ENCODE results near the gene CCR7.

CCR7 gene

DNA sequence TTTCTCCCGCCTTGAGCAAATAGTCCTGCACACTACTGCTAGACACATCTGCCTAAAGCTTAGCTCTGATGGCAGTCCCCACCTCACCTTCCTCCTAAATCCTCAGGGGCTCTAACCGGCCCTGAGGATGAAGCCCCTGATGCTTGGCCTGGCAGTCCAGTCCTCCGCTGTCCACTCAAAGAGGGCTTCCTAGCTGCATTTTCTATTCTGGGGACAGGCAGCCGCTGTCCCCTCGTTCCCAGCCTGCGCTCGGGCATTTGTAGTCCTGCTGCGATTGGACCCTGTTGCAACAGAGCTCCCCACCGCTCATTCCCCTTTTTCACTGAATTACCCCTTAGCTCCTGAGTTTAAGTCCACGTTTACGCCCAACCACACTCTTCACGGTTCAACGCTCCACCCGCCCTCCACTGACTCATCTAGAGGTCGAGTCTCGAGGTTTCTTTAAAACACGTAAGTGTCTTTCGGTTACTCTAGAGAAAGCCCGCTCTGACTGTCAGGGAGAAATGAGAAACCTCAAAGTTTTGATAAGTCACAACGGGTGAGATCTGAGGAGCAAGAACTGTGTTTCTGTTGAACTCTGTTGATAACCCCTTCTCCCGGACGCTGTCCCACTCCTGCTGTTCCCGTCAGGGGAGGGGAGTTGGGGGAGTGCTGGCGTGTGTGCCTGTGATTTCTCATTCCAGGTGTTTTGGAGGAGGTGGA, 4.5 kb downstream of the CCR7 start:
- no peak for DNase-seq

DNA sequence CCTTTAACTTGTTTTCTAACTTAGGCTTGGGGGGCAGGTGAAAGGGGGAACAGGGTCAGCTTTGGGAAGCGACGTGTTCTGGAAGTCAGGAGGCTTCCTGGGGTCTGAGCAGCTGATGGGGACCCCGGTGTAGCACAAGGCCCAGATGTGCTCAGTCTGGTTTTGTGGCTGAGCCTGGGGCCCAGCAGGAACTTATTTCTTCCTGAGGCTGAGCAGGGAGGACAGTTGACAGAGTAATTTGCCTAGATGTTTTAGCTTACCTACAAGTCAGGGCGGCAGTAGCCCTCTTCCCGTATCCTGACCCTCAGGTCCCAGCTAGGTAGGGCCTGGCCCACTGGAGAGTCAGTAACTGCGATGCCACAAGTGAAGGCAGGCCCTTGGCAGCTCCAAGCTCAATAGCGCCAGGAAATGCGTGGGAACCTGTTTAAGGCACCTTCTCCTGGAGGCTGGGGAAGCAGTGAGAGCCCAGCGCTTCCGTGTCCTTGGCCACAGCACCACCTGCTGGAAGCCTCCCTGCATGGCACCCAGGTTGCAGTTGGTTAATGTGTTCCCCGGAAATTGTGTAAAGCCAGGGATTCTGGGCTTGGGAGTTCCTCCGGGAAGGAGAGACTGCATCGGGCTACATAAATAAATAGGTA, 5.2 kb downstream of the CCR7 start:
- DNase-seq = peak; percentile 86

DNA sequence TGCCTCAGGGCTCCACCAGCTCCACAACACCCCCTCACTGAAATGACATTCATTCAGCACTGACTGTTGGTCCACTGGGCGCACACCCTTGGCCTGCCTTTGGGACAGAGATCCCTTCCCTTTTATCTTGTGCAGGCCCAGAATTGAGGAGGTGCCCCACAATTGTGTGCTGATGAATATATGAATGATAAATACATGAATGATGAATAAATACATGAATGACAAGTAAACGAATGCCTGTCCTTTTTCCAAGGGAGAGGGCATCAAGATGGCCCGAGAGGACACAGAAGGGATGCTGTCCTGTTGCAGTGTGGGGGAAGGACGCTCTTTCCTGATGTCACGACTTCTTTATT, 5.7 kb downstream of the CCR7 start:
- no peak for DNase-seq

DNA sequence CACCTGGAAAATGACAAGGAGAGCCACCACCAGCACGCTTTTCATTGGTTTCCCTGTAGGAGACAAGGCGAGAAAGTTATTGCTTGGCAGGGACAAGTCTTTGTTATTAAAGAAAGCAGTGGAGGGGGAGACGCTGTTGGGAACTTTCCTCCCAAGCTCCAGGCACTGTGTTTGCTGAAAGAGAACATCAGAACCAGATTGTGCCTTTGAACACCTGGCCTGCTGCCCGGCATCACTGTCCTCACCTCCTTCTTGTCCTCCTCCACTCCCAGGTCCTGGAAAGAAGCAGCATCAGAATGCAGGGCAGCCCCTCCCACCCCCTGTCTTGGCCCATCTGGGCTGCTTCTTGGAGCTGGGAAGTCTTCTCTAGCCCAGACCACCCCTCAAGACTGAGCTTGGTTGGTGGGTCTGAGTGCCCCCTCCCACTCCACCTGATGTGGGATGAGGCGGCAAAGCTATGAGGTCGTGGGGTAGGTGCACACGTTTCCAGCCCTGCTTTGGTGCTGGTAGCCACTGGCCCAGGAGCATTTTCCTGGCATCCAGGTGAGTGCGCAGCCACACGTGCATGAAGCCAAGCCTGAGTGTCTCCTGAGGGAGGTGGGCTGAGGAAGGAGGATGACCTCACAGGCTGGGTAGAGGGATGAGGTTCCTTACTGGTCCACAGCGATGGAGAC, 6.2 kb downstream of the CCR7 start:
- DNase-seq = no peak

DNA sequence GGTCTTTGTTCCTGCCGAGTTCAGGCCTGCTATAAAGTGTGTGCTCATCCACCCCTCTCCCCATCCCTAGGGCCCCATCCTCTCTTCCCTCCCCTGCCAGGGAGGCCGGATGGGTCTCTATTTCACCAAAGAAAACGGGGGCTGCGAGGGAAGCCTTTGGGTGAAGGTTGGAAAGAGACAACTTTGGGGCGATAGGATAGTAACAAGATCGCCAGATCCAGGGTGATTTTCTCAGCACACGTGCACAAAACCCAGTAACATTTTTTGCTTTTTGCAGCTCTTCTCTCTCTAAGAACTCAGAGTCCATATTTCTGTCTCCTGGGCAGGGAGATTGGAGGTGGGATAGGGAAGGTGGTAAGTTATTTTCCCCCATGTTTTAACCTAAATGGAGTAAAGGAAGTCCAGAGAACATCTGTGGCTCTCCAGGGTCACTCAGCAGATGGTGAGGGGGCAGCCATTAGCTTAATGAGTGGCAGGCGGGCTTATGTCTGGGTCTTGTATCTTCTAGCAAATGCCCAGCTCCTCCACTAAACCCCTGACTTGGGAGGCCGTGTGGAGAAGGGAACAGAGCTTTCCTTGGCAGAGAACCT, 6.9 kb downstream of the CCR7 start:
- DNase-seq = no peak

DNA sequence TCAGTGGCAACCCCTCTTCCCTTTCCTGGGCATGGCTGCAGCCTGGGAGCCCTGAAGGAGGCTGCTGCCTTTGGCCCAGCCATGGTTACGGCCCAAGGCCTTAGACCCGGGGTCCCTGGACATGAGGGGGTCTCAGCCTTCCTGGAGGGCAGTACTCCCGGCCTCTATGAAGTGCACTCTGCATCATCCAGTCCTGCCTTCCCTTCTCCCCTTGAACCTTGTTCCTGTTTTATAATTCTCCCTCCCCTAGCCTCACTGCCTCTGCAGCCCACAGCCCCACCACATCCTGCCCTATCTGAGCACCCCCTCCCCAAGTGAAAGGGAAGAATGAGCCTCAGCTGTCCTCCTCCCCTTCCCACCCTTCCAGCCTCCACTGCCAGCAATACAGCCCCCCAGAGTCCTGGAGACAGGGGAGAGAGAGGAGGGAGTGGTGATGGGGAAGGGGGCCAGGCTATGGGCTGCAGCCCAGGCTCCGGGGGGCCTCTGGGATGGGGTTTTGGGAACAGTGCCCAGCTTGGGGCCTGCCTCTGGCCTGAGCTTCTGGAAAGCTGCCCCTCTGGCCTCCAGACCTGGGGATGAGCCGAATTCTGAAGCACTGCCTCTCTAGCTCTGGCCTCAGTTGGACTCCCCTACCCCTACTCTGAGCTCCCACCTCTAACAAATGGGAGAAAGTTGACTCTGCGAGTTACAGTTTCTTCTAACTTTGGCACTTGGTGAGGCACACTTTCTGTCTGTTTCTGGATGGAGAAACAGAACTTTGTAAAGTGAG, 7.6 kb downstream of the CCR7 start:
- no peak for DNase-seq

DNA sequence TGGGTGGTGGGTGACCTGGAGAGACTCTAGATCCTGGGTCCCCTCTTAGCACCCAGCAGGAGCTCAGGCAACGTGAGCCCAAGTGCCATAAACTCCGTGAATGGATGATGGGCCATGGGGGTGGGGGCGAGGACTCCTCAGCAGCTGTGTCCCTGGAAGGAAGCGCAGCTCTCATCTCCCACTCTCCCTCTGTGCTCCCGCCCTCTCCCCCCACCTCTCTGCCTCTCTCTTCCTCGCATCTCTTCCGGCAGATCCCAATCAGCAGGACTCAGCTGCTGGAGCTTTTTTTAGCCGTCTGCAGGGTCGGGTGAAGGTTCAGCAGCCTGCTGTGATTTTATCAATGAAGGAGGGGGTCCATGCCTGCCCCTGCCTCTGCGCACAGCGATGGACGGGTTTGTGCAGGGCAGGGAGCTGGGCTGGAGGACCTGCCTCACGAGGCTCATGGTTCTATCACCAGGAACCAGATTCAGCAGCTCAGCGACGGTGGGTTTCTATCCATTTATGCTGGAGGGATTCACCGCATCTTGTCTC, 8.3 kb downstream of the CCR7 start:
- no peak for DNase-seq

DNA sequence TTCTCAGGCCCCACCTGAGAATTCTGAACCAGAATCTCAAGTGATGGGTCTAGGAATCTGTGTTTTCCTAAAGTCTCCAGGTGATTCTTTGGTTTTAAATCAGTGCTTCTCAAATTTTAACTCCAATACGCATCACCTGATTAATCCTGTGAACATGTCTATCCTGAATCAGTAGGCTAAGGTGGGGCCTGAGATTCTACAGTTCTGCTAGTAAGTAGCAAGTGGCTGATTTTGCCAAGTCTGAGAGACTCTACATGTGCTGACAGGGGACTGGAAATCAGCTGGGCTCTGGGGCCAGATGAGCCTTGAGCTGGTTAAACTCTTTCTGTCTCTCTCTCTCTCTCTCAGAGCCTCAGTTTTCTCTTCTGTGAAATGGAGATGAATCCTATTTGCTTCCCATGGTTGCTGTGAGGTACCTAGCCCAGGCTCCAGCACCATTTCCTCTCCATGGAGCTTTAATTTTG, 9.0 kb downstream of the CCR7 start:
- no peak for DNase-seq

DNA sequence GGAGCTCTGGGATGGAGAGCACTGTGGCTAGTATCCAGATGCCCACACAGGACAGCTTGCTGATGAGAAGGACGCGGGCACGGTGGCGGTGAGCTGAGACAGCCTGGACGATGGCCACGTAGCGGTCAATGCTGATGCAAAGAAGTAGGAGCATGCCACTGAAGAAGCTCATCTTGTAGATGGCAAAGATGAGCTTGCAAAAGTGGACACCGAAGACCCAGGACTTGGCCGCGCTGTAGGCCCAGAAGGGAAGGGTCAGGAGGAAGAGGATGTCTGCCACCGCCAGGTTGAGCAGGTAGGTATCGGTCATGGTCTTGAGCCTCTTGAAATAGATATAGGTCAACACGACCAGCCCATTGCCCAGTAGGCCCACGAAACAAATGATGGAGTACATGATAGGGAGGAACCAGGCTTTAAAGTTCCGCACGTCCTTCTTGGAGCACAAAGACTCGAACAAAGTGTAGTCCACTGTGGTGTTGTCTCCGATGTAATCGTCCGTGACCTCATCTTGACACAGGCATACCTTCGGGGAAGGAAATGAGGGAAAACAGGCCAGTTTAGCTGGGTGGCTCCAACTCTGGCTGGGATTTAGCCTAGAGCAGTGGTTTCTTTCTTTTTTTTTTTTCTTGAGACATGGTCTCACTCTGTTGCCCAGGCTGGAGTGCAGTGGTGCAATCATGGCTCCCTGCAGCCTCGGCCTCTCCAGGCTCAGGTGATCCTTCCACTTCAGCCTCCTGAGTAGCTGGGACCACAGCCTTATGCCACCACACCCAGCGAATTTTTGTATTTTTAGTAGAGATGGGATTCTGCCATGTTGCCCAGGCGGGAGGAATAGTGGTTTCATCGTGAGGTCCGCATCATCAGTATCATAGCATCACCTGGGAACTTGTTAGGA, 9.7 kb downstream of the CCR7 start:
- no peak for DNase-seq

DNA sequence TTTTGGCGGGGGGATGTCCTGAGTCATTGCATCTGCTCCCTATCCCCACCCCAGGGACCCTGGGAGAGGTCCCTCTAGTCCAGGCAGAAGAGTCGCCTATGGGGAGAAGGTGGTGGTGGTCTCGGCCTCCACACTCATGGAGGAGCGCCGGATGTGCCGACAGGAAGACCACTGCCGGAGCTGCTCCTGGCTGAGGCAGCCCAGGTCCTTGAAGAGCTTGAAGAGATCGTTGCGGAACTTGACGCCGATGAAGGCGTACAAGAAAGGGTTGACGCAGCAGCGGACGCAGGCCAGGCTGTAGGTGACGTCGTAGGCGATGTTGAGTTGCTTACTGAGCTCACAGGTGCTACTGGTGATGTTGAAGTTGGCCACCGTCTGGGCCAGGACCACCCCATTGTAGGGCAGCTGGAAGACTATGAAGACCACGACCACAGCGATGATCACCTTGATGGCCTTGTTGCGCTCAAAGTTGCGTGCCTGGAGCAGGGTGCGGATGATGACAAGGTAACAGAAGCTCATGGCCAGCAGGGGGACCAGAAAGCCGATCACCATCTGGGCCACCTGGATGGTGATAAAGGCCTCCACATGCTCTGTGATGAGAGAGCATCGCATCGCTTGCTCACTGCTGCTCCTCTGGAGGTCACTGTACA, 10.5 kb downstream of the CCR7 start:
- no peak for DNase-seq

DNA sequence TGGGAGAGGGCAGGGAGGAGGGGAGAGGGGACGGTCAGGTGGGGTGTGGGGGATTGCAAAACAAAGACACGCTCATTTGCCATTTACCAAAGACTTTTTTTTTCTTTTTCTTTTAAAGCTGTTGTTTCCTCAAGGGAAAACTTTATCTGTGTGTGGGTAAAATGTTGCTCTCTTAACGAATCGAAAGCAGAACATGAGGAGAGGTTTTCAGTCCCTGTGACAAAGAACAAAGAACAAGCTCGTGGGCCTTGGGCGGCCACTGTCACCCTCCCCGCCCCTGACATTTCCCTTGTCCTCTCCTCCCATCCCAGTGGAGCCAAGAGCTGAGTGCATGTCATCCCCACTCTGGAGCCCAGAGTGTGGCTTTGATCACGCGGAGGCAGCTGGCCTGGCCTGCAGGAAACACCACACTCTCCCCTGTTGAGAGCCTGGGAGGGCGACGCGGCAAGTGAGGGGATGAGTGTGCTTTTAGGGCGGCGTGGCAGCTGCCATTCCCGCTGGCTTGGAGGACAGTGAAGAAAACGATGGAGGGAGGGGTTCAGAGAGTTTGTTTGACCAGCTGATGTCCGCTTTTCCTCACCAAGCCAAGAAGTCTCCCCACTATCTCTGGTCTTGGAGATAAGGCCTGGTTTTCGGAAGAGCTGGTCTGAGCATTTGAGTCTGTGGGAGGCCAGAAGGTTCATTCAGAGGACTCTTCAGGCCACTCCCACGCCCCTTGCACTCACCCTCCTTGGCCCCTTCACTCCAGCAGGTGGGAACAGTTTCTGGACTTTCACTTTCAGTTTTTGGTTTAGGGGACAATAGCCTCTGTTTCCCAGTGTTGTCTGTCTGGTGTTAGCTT, 11.4 kb downstream of the CCR7 start:
- DNase-seq = no peak

DNA sequence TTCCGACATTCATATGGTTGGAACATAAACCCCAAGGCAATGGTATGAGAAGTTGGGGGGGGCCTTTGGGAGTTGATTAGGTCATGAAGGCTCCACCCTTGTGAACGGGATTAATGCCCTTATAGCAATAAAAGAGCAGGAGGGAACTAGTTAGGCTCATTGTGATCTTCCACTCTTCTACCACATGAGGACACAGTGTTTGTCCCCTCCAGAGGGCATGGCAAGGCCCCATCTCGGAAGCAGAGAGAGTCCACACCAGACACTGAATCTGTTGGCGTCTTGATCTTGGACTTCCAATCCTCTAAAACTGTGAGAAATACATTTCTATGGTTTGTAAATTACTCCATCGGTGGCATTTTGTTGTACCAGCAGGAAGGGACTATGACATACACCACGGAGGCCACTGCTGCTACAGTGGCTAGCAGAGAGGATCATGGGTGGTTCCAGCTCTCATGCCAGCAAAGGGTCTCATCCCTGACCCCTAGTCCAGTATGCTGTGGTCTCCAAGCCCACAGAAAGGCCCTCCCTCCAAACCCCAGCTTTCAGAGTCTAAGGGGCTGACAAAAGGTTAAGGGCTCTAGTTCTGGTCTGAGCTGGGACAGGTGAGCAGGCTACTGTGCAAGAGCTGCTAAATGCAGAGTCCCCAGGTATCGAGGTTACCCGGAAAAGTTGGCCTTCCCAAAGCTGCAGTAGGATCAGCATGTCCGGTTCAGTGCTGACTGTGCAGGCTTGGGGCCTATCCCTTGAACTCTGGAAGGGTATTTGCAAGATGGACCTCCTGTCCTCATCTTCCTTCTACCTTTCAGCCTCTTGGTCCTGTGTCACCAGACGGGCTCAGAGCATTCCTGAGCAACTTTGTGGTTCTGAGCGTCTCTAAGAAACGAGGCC, 12.2 kb downstream of the CCR7 start:
- DNase-seq = no peak

DNA sequence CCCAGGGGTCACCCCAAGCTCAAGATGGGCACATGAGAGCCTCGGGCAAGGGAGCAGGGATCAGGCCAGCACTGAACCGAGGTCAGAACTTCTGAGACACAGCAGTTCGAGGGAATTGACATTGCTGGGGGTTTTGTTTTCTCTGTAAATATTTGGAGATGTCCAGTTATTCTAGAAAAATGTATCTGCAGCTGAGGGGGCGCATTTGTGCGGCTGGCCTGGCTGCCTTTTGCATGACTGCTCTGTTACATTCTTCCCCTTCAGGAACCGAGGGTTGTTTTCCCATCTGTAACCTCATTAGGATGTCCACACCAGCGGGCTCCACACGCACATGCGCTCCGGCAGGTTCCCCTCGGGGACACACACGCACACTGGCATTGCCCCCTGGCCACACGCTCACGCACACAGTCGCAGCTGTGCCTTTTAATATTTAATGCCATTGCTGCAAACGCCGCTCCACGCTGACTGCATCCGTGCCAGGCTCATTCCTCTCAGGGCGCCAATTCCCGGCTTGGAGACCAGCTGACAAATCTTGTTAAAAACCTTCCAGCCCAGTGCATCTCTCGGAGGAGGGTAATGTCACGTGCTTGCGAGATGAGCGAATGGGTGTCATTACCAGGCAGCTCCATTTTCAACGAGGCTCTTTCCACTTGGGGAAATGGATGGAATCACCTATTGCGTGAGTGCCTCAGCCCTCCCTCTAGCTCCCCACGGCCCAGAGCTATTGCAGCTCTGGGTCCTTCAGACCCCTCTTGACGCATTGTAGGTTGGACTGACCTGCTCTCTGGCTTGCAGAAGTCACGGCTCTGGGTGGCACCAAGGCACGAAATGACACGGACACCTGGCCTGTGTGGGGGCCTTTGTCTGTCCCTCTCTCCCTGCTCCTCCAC, 13.1 kb downstream of the CCR7 start:
- DNase-seq = peak; percentile 87

DNA sequence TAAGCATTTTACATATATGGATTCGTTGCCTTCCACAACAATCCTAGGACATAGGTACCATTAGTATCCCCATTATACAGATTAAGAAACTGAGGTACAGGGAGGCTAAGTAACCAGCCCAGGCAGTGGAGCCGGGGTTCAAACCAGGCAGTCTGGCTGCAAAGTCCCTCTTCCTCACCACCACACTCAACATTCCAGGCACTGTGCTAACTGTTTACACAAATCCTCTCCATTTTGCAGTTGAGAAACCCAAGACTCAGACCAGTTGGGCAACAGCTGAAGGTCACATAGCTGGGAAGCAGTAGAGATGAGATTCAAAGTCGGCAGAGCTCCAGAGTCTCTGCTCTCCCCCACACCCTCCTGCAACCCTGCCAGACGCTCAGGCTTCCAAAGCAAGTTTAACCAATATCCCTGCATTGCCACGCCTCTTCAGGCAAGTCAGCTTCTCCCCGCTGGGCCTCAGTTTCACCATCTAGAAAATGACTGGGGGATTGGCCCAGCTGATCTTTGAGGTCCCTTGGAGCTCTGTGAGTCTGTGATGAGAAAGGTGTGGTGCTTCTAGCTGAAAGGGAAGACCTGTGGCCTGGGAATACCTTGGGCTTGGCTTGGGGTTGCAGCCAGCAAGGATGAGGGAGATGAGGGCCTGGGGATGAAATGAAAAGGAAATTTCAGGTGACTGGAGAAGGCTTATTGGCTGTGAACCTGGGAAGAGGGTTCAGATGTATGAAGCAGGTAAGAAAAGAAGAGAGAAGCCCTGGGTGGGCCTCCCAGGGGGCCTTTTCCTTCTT, 14.0 kb downstream of the CCR7 start:
- peak; percentile 94 for DNase-seq

DNA sequence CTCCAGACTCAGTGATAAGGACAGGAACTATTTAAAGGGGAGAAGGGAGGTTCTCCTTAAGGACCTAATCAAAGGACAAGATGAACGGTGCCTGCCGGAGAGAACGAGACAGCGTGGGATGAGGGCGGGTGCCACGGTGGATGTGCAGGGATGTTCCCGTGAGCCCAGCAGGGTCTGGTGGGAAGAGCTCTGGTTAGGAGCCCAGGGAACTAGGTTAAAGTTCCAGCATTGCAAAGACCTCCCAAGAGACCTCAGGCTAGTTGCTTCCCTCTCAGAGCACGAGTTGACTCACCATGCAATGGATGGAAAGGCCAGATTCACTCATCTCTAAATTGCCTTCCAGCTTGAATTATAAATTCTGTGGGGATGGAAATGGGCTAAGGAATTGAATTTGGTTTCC, 14.7 kb downstream of the CCR7 start:
- peak; percentile 90 for DNase-seq

DNA sequence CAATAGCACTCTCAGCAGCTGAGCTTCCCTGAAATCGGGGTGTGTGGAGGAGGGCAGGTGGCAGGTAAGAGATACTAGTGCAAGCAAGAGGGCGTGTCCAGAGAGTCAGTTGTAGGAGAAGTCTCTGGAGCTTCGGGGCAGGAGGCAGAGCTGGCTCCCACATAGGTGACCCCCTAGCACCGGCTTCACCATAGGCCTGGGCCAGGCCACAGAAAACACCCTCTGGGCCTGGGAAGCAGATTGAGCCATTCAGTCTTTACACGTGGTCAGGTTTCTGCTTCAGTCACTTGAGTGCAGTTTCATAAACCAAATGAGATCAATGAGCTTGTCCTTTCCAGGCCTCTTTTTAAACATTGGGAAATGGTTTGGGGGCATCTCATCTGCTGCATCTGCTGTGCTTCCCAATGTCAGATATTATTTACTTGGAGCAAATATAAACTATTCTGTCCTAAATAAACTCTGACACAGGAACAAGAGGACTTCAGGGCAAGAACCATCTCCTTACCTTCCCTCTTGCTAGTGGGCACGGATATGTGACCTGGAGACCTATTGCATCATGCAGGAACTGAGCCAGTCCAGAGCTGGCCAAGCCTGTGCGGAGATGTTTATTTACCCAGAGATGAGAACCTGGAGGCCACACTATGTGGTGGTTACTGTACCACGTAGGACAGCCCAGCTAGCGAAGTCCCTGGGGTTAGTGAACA, 16.1 kb downstream of the CCR7 start:
- DNase-seq = peak; percentile 43
